Measurements from ENCODE around the gene PCMT1. TPM values are rescaled to one million over a fixed set of nuclear protein-coding genes. Genes with fewer than 3 reads are reported as not detected.

Gene PCMT1
- total and polyA plus RNA-seq, 9 of the 15 experiments (the other 6 are each of a cell fraction or from before 2014, with no cell fraction given): 217 to 541 (median 327) TPM

- TF ChIP-seq, protein P1, sequence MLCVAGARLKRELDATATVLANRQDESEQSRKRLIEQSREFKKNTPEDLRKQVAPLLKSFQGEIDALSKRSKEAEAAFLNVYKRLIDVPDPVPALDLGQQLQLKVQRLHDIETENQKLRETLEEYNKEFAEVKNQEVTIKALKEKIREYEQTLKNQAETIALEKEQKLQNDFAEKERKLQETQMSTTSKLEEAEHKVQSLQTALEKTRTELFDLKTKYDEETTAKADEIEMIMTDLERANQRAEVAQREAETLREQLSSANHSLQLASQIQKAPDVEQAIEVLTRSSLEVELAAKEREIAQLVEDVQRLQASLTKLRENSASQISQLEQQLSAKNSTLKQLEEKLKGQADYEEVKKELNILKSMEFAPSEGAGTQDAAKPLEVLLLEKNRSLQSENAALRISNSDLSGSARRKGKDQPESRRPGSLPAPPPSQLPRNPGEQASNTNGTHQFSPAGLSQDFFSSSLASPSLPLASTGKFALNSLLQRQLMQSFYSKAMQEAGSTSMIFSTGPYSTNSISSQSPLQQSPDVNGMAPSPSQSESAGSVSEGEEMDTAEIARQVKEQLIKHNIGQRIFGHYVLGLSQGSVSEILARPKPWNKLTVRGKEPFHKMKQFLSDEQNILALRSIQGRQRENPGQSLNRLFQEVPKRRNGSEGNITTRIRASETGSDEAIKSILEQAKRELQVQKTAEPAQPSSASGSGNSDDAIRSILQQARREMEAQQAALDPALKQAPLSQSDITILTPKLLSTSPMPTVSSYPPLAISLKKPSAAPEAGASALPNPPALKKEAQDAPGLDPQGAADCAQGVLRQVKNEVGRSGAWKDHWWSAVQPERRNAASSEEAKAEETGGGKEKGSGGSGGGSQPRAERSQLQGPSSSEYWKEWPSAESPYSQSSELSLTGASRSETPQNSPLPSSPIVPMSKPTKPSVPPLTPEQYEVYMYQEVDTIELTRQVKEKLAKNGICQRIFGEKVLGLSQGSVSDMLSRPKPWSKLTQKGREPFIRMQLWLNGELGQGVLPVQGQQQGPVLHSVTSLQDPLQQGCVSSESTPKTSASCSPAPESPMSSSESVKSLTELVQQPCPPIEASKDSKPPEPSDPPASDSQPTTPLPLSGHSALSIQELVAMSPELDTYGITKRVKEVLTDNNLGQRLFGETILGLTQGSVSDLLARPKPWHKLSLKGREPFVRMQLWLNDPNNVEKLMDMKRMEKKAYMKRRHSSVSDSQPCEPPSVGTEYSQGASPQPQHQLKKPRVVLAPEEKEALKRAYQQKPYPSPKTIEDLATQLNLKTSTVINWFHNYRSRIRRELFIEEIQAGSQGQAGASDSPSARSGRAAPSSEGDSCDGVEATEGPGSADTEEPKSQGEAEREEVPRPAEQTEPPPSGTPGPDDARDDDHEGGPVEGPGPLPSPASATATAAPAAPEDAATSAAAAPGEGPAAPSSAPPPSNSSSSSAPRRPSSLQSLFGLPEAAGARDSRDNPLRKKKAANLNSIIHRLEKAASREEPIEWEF (CRISPR knock-in tag; IDR thresholded peaks at IDR 0.05): no peak
- TF ChIP-seq ILF3 (IDR thresholded peaks at IDR 0.05; ENCODE audit: borderline replicate concordance) (no peak), ZNF212 (CRISPR knock-in tag; IDR thresholded peaks at IDR 0.05) (no peak), ZNF589 (CRISPR knock-in tag; IDR thresholded peaks at IDR 0.05; ENCODE audit: low read depth) (no peak), NCOA1 (IDR thresholded peaks at IDR 0.05; ENCODE audit: low read depth) (peak; percentile 40), RFX7 (CRISPR knock-in tag; IDR thresholded peaks at IDR 0.05) (no peak), ZNF3 (CRISPR knock-in tag; IDR thresholded peaks at IDR 0.05) (peak; percentile 54; the same call in 1 of the 2 replicates), SMAD2 (IDR thresholded peaks at IDR 0.05; ENCODE audit: low read depth, low read length) (no peak), FOXJ3 (CRISPR knock-in tag; IDR thresholded peaks at IDR 0.05) (no peak), ZNF134 (CRISPR knock-in tag; conservative IDR thresholded peaks at IDR 0.05) (peak; percentile 87), ZNF282 (CRISPR knock-in tag; IDR thresholded peaks at IDR 0.05) (no peak), MAFF (IDR thresholded peaks at IDR 0.05; ENCODE audit: low read length) (no peak; the same call in 1 of the 2 replicates), ZNF561 (CRISPR knock-in tag; conservative IDR thresholded peaks at IDR 0.05) (no peak), ZNF583 (CRISPR knock-in tag; IDR thresholded peaks at IDR 0.05) (peak; percentile 75; the same call in 1 of the 2 replicates), PATZ1 (CRISPR knock-in tag; IDR thresholded peaks at IDR 0.05; ENCODE audit: borderline replicate concordance) (no peak), POLR3G (IDR thresholded peaks at IDR 0.05; ENCODE audit: extremely low read depth, insufficient read length, insufficient replicate concordance) (no peak), TFE3 (CRISPR knock-in tag; IDR thresholded peaks at IDR 0.05) (no peak), U2AF1 (optimal IDR thresholded peaks at IDR 0.05; ENCODE audit: low read depth, low read length) (no peak), MIER1 (IDR thresholded peaks at IDR 0.05; ENCODE audit: low read depth) (no peak)
These were observed 3.2 kb upstream of the PCMT1 start, which contains the start of gene NUP43 (continued) for GRCh38 chr6:149746147-149746946.
